Astrocyte (in vitro differentiated cells and primary cell): ENCODE results near the gene DIAPH2. TPM values are rescaled to one million over a fixed set of nuclear protein-coding genes. Genes with fewer than 3 reads are reported as not detected.

Experiments
- DNase-seq: peaks from one replicate; pipeline ENCODE4 v3.0.0-alpha.2; 2010; ENCODE audit warnings: low read depth
- FAIRE-seq: peaks from 2 replicates; lab custom pipeline; 2011; peaks lifted over from hg19 to GRCh38; lab: Jason Lieb, UNC
- H2AFZ ChIP-seq: 2 replicates; pipeline ENCODE4 v1.6.0; 2012; ENCODE audit warnings: low read depth, low read length, inconsistent platforms
- H3K27ac ChIP-seq: 2 replicates; pipeline ENCODE4 v1.5.1; 2011; ENCODE audit warnings: low read depth, low read length, inconsistent platforms
- H3K27me3 ChIP-seq: 2 replicates; pipeline ENCODE4 v1.6.0; 2011; ENCODE audit warnings: low read length, inconsistent platforms; ENCODE audit not compliant: insufficient read depth
- H3K36me3 ChIP-seq: 2 replicates; pipeline ENCODE4 v1.5.1; 2011; ENCODE audit warnings: low read length, inconsistent platforms; ENCODE audit not compliant: insufficient read depth
- H3K4me1 ChIP-seq: 2 replicates; pipeline ENCODE4 v1.5.1; 2011; ENCODE audit warnings: low read length, inconsistent platforms; ENCODE audit not compliant: insufficient read depth
- H3K4me2 ChIP-seq: 2 replicates; pipeline ENCODE4 v1.6.0; 2012; ENCODE audit warnings: low read length, inconsistent platforms
- H3K4me3 ChIP-seq: 2 replicates; pipeline ENCODE4 v1.5.1; 2011; ENCODE audit warnings: low read depth, mild to moderate bottlenecking, low read length, inconsistent platforms; ENCODE audit not compliant: insufficient read depth
- H3K79me2 ChIP-seq: 2 replicates; pipeline ENCODE4 v1.6.0; 2012; ENCODE audit warnings: mild to moderate bottlenecking, low read length, inconsistent platforms; ENCODE audit not compliant: insufficient read depth
- H3K9ac ChIP-seq: 2 replicates; pipeline ENCODE4 v1.6.0; 2012; ENCODE audit warnings: mild to moderate bottlenecking, low read length, inconsistent platforms
- H3K9me3 ChIP-seq: 2 replicates; pipeline ENCODE4 v1.5.1; 2012; ENCODE audit warnings: low read depth, mild to moderate bottlenecking, low read length, inconsistent platforms; ENCODE audit not compliant: insufficient read depth
- H4K20me1 ChIP-seq: 2 replicates; pipeline ENCODE4 v1.6.0; 2012; ENCODE audit warnings: low read length, inconsistent platforms; ENCODE audit not compliant: insufficient read depth
- H3K27ac Mint-ChIP-seq: one replicate; pipeline ENCODE4 v1.8.0; 2021; ENCODE audit warnings: mild to moderate bottlenecking, mixed read lengths; ENCODE audit not compliant: unreplicated experiment
- H3K27me3 Mint-ChIP-seq: one replicate; pipeline ENCODE4 v1.8.0; 2021; ENCODE audit warnings: low read depth, mixed read lengths; ENCODE audit not compliant: unreplicated experiment
- H3K36me3 Mint-ChIP-seq: one replicate; pipeline ENCODE4 v1.8.0; 2021; ENCODE audit warnings: low read depth, mixed read lengths; ENCODE audit not compliant: unreplicated experiment
- H3K4me1 Mint-ChIP-seq: one replicate; pipeline ENCODE4 v1.8.0; 2021; ENCODE audit warnings: low read depth, mixed read lengths; ENCODE audit not compliant: unreplicated experiment
- H3K4me3 Mint-ChIP-seq: one replicate; pipeline ENCODE4 v1.8.0; 2021; ENCODE audit warnings: mild to moderate bottlenecking, moderate library complexity, mixed read lengths; ENCODE audit not compliant: unreplicated experiment
- H3K9me3 Mint-ChIP-seq: one replicate; pipeline ENCODE4 v1.8.0; 2021; ENCODE audit warnings: mild to moderate bottlenecking, mixed read lengths; ENCODE audit not compliant: unreplicated experiment
- EZH2 ChIP-seq: IDR thresholded peaks from 2 replicates; pipeline ENCODE4 v1.6.1; 2012; ENCODE audit warnings: mild to moderate bottlenecking, low read length, inconsistent platforms; ENCODE audit not compliant: insufficient read depth
- total RNA-seq: library from RNA; stranded (reverse); gene quantifications from 2 replicates; pipeline ENCODE4 v1.2.1, GENCODE V29; 2021
- TF ChIP-seq, protein P1 (sequence below): IDR thresholded peaks from 2 replicates; pipeline ENCODE4 v1.5.1; 2011; ENCODE audit warnings: low read depth, mild to moderate bottlenecking, inconsistent platforms, low read length, moderate library complexity; ENCODE audit not compliant: insufficient read depth

DIAPH2 gene
- total RNA-seq, 1 donor from 2014 or later, result 9.8 TPM

DNA sequence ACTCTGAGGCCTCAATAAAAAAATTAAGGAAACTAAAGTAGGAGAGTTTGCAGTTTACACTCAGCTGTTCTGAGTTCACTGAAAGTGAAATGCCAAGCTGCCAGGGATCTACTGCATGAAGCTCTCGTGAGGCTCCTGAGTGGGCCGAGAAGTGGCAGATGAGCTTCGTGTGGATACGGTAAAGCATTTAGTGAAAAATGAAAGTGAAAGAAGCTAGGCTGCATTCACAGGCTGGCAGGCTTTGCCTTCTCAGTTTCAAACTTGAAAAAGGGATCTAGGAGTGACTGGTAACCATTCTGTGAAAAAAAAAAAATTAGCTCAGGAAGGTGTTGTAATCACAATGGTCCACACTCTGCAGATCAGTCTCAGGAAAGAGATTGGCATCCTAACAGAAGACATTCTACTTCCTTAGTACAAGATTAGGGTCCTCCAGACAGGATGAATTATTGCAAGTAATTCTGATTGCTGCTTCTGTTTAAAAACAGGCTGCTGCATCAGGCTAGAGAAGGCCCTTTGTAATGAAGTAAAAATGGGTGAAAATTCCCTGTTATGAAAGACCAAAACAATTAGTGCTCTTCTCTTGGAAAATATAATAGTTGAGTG, 879.0 kb downstream of the DIAPH2 start:
- no peaks in the 10 kb centered on the region for H3K27me3 Mint-ChIP-seq
- H3K79me2 ChIP-seq, result no peaks in the 10 kb centered on the region
- H3K9me3 Mint-ChIP-seq, result no peaks in the 10 kb centered on the region
- H3K36me3 Mint-ChIP-seq, result no peaks in the 10 kb centered on the region
- H3K27ac Mint-ChIP-seq, result peak overlapping the region; percentile 41
- H3K4me1 Mint-ChIP-seq, result peaks cover 3% of the 10 kb centered on the region
- no peaks in the 10 kb centered on the region for H4K20me1 ChIP-seq
- H3K9me3 ChIP-seq, result no peaks in the 10 kb centered on the region
- peak; percentile 56 for DNase-seq
- no peaks in the 10 kb centered on the region for H3K27me3 ChIP-seq
- no peaks in the 10 kb centered on the region for H3K4me1 ChIP-seq
- peak overlapping the region; percentile 78 for H3K4me2 ChIP-seq
- H3K36me3 ChIP-seq, result no peaks in the 10 kb centered on the region
- H3K27ac ChIP-seq, result no peak overlapping the region
- peak overlapping the region; percentile 41 for H2AFZ ChIP-seq
- H3K4me3 Mint-ChIP-seq, result no peak overlapping the region
- H3K9ac ChIP-seq, result peak overlapping the region; percentile 62
- TF ChIP-seq, protein P1, sequence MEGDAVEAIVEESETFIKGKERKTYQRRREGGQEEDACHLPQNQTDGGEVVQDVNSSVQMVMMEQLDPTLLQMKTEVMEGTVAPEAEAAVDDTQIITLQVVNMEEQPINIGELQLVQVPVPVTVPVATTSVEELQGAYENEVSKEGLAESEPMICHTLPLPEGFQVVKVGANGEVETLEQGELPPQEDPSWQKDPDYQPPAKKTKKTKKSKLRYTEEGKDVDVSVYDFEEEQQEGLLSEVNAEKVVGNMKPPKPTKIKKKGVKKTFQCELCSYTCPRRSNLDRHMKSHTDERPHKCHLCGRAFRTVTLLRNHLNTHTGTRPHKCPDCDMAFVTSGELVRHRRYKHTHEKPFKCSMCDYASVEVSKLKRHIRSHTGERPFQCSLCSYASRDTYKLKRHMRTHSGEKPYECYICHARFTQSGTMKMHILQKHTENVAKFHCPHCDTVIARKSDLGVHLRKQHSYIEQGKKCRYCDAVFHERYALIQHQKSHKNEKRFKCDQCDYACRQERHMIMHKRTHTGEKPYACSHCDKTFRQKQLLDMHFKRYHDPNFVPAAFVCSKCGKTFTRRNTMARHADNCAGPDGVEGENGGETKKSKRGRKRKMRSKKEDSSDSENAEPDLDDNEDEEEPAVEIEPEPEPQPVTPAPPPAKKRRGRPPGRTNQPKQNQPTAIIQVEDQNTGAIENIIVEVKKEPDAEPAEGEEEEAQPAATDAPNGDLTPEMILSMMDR, result no peak
- no peak for TF ChIP-seq EZH2
- FAIRE-seq, result peak; percentile 37
- H3K4me3 ChIP-seq, result peak overlapping the region; percentile 37

DNA sequence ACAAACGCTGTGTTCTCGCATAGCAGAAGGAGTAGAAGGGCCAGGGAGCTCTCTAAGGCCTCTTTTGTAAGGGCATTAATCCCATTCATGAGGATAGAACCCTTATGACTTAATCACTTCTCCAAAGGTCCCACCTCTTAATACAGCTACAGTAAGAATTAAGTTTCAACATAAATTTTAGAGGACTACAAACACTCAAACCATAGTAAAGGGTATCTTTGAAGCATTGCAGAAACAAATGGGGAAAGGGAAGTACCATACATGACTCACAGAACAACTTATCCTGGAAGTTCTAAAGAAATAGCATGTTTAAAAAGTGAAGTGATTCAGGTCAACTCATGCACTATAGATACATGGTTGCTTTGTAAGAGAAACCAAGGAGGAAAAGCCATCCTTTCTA, 879.9 kb downstream of the DIAPH2 start:
- Mint-ChIP-seq H3K27me3 (no peaks in the 10 kb centered on the region), H3K9me3 (no peaks in the 10 kb centered on the region), H3K27ac (no peak overlapping the region), H3K36me3 (no peaks in the 10 kb centered on the region), H3K4me1 (peaks cover 3% of the 10 kb centered on the region), H3K4me3 (no peak overlapping the region)
- H3K4me2 ChIP-seq, result no peak overlapping the region
- no peak for FAIRE-seq
- H3K36me3 ChIP-seq, result no peaks in the 10 kb centered on the region
- H3K9ac ChIP-seq, result no peak overlapping the region
- H2AFZ ChIP-seq, result no peak overlapping the region
- no peak overlapping the region for H3K27ac ChIP-seq
- H3K4me1 ChIP-seq, result no peaks in the 10 kb centered on the region
- TF ChIP-seq, protein P1, result no peak
- TF ChIP-seq EZH2, result no peak
- no peaks in the 10 kb centered on the region for H3K79me2 ChIP-seq
- H3K9me3 ChIP-seq, result no peaks in the 10 kb centered on the region
- no peaks in the 10 kb centered on the region for H3K27me3 ChIP-seq
- no peak for DNase-seq
- no peak overlapping the region for H3K4me3 ChIP-seq
- H4K20me1 ChIP-seq, result no peaks in the 10 kb centered on the region

DNA sequence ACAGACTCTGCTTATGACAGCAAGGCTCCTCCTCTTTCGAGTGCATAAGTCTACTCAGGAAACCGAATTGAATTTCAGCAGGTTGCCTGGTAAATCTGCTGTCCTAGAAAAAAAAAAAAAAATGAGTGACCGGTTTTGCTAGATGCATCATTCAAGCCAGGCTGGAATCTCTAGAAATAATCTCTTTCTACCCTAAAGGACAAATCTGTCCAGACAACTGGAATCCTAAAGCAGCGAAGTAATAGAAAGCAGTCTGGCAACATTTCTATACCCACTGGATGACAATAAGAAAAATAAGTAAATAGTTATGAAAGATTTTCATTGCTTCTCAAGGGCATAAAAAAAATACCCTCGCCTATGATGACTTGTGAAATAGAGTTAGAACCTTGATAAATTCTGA, 902.5 kb downstream of the DIAPH2 start:
- H3K27ac Mint-ChIP-seq, result no peak overlapping the region
- Histone ChIP-seq H3K4me3 (no peak overlapping the region), H3K9ac (no peak overlapping the region), H3K36me3 (no peaks in the 10 kb centered on the region), H3K9me3 (no peaks in the 10 kb centered on the region), H2AFZ (no peak overlapping the region), H3K4me1 (no peaks in the 10 kb centered on the region), H3K4me2 (no peak overlapping the region), H3K79me2 (no peaks in the 10 kb centered on the region), H3K27me3 (no peaks in the 10 kb centered on the region), H3K27ac (no peak overlapping the region), H4K20me1 (no peaks in the 10 kb centered on the region)
- H3K4me3 Mint-ChIP-seq, result no peak overlapping the region
- no peaks in the 10 kb centered on the region for H3K36me3 Mint-ChIP-seq
- peak; percentile 76 for FAIRE-seq
- H3K9me3 Mint-ChIP-seq, result no peaks in the 10 kb centered on the region
- no peak for DNase-seq
- no peaks in the 10 kb centered on the region for H3K4me1 Mint-ChIP-seq
- no peaks in the 10 kb centered on the region for H3K27me3 Mint-ChIP-seq
- TF ChIP-seq, protein P1, result no peak
- no peak for TF ChIP-seq EZH2
